HCT116 (cell line): ENCODE measurements around the gene AGPS. TPM values are rescaled to one million over a fixed set of nuclear protein-coding genes. Genes with fewer than 3 reads are reported as not detected.

Experiments used
- ATAC-seq: fragments of 200-7000 bp; cut with Tn5 transposase; 2 replicates; pipeline ENCODE4 v1.9.1; 2020; ENCODE audit warnings: mild to moderate bottlenecking, moderate library complexity
- BruUV-seq: library from RNA; stranded (reverse); fragments of 400-500 nt; replicated peaks from 2 replicates; lab custom pipeline; 2021; lab: Mats Ljungman, UMichigan
- CTCF ChIA-PET: fragments of 300-600 bp; sonication (Branson Sonifier 250); formaldehyde crosslinking; loops from one replicate; lab custom pipeline; 2021; ENCODE audit warnings: antibody characterized with exemption; lab: Charles Lee
- POLR2A ChIA-PET: fragments of 300-600, 350-600 bp; sonication (Branson Sonifier 250); formaldehyde crosslinking; loops from one replicate; lab custom pipeline; 2021; ENCODE audit warnings: antibody characterized with exemption; lab: Charles Lee
- RAD21 ChIA-PET, 2 experiments: fragments of 300-600 bp; sonication (Branson Sonifier 250); formaldehyde crosslinking; loops; one replicate each; lab custom pipeline; 2023; ENCODE audit warnings: low total read pairs in 2 of 2; ENCODE audit not compliant: uncharacterized antibody in 2 of 2, unreplicated experiment in 2 of 2, low non-redundant PET in 1 of 2; lab: Charles Lee
- DNase-seq: peaks from one replicate; pipeline ENCODE4 v3.0.0-alpha.2; 2010; ENCODE audit warnings: low read depth, low spot score
- H2AFZ ChIP-seq: fragments of 200-600 bp; shearing (Covaris generic), sonication (generic); 2 replicates; pipeline ENCODE4 v1.6.1; 2017; ENCODE audit warnings: low read depth, mixed run types, mixed read lengths, antibody characterized with exemption, low read length; ENCODE audit not compliant: poor library complexity, severe bottlenecking
- H3K27ac ChIP-seq: 2 replicates; pipeline ENCODE4 v1.5.1; 2012; ENCODE audit warnings: low read depth, low read length
- H3K27me3 ChIP-seq: fragments of 200-600 bp; sonication (generic); 2 replicates; pipeline ENCODE4 v1.6.1; 2016; ENCODE audit warnings: mixed run types, low read length, mixed read lengths; ENCODE audit not compliant: insufficient read depth
- H3K36me3 ChIP-seq, 2 experiments: fragments of 200-500 bp in 1 of 2; fragments of 200-600 bp in 1 of 2; sonication (Bioruptor generic) in 1 of 2; sonication (generic) in 1 of 2; 2 replicates each; pipeline versions ENCODE4 v1.5.1 to v1.6.1; 2014 to 2016; ENCODE audit warnings: low read length in 2 of 2, inconsistent platforms in 1 of 2, mixed read lengths in 1 of 2, mixed run types in 1 of 2; ENCODE audit not compliant: insufficient read depth in 2 of 2, control insufficient read depth in 1 of 2
- H3K4me1 ChIP-seq, 2 experiments: fragments of 200-600 bp in 1 of 2; sonication (generic) in 1 of 2; 2 replicates each; pipeline versions ENCODE4 v1.5.1 to v1.6.1; 2012 to 2017; ENCODE audit warnings: low read length in 2 of 2, inconsistent platforms in 1 of 2, mild to moderate bottlenecking in 1 of 2, mixed read lengths in 1 of 2, mixed run types in 1 of 2, moderate library complexity in 1 of 2; ENCODE audit not compliant: insufficient read depth in 2 of 2, control insufficient read depth in 1 of 2
- H3K4me2 ChIP-seq: fragments of 200-600 bp; sonication (generic); 2 replicates; pipeline ENCODE4 v1.6.1; 2017; ENCODE audit warnings: mixed run types, low read length, mixed read lengths
- H3K4me3 ChIP-seq, 2 experiments: fragments of 200-600 bp in 1 of 2; sonication (generic) in 1 of 2; replicated peaks in 1 of 2; 2 replicates each; pipeline ENCODE4 v1.5.1; 2011 to 2016; ENCODE audit warnings: low read length in 2 of 2, control low read depth in 1 of 2, low read depth in 1 of 2, mild to moderate bottlenecking in 1 of 2, mixed read lengths in 1 of 2, mixed run types in 1 of 2
- H3K79me2 ChIP-seq: fragments of 200-600 bp; sonication (generic); 2 replicates; pipeline ENCODE4 v1.6.1; 2017; ENCODE audit warnings: mild to moderate bottlenecking, mixed run types, low read length, moderate library complexity, mixed read lengths; ENCODE audit not compliant: insufficient read depth
- H3K9ac ChIP-seq: fragments of 200-600 bp; sonication (generic); 2 replicates; pipeline ENCODE4 v1.6.1; 2016; ENCODE audit warnings: low read length, mixed read lengths
- H3K9me2 ChIP-seq: fragments of 200-600 bp; sonication (generic), shearing (Covaris generic); 2 replicates; pipeline ENCODE4 v1.6.1; 2017; ENCODE audit warnings: mixed run types, mild to moderate bottlenecking, moderate library complexity; ENCODE audit not compliant: insufficient read depth
- H3K9me3 ChIP-seq, 2 experiments: fragments of 200-500 bp in 1 of 2; fragments of 200-600 bp in 1 of 2; sonication (Bioruptor generic) in 1 of 2; sonication (generic) in 1 of 2; 2 replicates each; pipeline ENCODE4 v1.6.1; 2014 to 2017; ENCODE audit warnings: low read length in 2 of 2, mixed read lengths in 2 of 2, inconsistent platforms in 1 of 2, low read depth in 1 of 2, mild to moderate bottlenecking in 1 of 2, mixed run types in 1 of 2, moderate library complexity in 1 of 2; ENCODE audit not compliant: control insufficient read depth in 1 of 2, insufficient read depth in 1 of 2
- H4K20me1 ChIP-seq: fragments of 200-600 bp; sonication (generic), shearing (Covaris generic); 2 replicates; pipeline ENCODE4 v1.6.1; 2017; ENCODE audit warnings: mixed run types, mild to moderate bottlenecking, moderate library complexity; ENCODE audit not compliant: insufficient read depth
- ATF3 ChIP-seq: IDR thresholded peaks from 2 replicates; pipeline ENCODE4 v1.6.1; 2012
- CBX3 ChIP-seq: IDR thresholded peaks from 2 replicates; pipeline ENCODE4 v1.6.1; 2012; ENCODE audit warnings: low read depth
- CEBPB ChIP-seq: IDR thresholded peaks from 2 replicates; pipeline ENCODE4 v1.6.1; 2012; ENCODE audit warnings: low read depth
- EGR1 ChIP-seq: IDR thresholded peaks from 2 replicates; pipeline ENCODE4 v1.6.1; 2012; ENCODE audit warnings: low read depth
- EZH2 ChIP-seq: fragments of 200-600 bp; sonication (generic); IDR thresholded peaks from 2 replicates; pipeline ENCODE4 v1.6.1; 2017; ENCODE audit warnings: antibody characterized with exemption, mixed run types
- EZH2phosphoT487 ChIP-seq: fragments of 200-600 bp; IDR thresholded peaks from 2 replicates; pipeline ENCODE4 v1.6.1; 2018; ENCODE audit warnings: antibody characterized with exemption, borderline replicate concordance
- MAX ChIP-seq: IDR thresholded peaks from 2 replicates; pipeline ENCODE4 v1.6.1; 2012
- POLR2AphosphoS5 ChIP-seq: IDR thresholded peaks from 2 replicates; pipeline ENCODE4 v1.6.1; 2011; ENCODE audit warnings: mild to moderate bottlenecking, low read depth, low read length, moderate library complexity
- RAD21 ChIP-seq: IDR thresholded peaks from 2 replicates; pipeline ENCODE4 v1.6.1; 2012; ENCODE audit warnings: low read depth, mild to moderate bottlenecking
- REST ChIP-seq: IDR thresholded peaks from 2 replicates; pipeline ENCODE4 v1.6.1; 2012; ENCODE audit warnings: low read depth
- SIN3A ChIP-seq: IDR thresholded peaks from 2 replicates; pipeline ENCODE4 v1.6.1; 2012; ENCODE audit warnings: low read depth
- SP1 ChIP-seq: IDR thresholded peaks from 2 replicates; pipeline ENCODE4 v1.6.1; 2012; ENCODE audit warnings: low read depth
- TCF7L2 ChIP-seq: IDR thresholded peaks from 2 replicates; pipeline ENCODE4 v1.7.0; 2011; ENCODE audit warnings: borderline replicate concordance, inconsistent platforms; ENCODE audit not compliant: insufficient read depth, insufficient read length; ENCODE audit errors: extremely low read depth
- YY1 ChIP-seq: IDR thresholded peaks from 2 replicates; pipeline ENCODE4 v1.6.1; 2011; ENCODE audit warnings: low read length, low read depth, moderate library complexity, mild to moderate bottlenecking; ENCODE audit not compliant: insufficient replicate concordance; ENCODE audit errors: extremely low read depth
- ZFX ChIP-seq: fragments of 450-650 bp; IDR thresholded peaks from 2 replicates; pipeline ENCODE4 v1.6.1; 2017
- ZNF274 ChIP-seq: fragments of 200-500 bp; sonication (Bioruptor generic); IDR thresholded peaks from 2 replicates; pipeline ENCODE4 v1.6.1; 2014; ENCODE audit warnings: mild to moderate bottlenecking, low read depth, low read length, inconsistent platforms
- intact Hi-C: fragments of 100-400 bp; cut with micrococcal nuclease; formaldehyde crosslinking; loops from 2 replicates; pipeline ENCODE4 v1.10.0; 2022
- total RNA-seq: library from RNA; stranded (reverse); gene quantifications from one replicate; pipeline ENCODE4 v1.2.1, GENCODE V29; 2021; ENCODE audit not compliant: unreplicated experiment

The AGPS gene
- total RNA-seq, 1 experiment from 2014 or later, result 66.6 TPM

GRCh38 chr2:177359836-177360595 lies 32.6 kb upstream of the AGPS start:
- Histone ChIP-seq H4K20me1 (no peaks in the 10 kb centered on the region), H3K9me2 (no peaks in the 10 kb centered on the region), H3K27me3 (no peaks in the 10 kb centered on the region), H2AFZ (no peak overlapping the region), H3K36me3 (no peaks in the 10 kb centered on the region)
- no peak for ATAC-seq
- POLR2A ChIA-PET, result no interaction called here
- TF ChIP-seq CEBPB (no peak), ZFX (no peak), YY1 (no peak), ATF3 (no peak), MAX (no peak), RAD21 (no peak), SP1 (no peak), ZNF274 (no peak), EZH2phosphoT487 (no peak)
- TF ChIP-seq, all 23 proteins: peak for 0
- intact Hi-C loops, result no loop called here
- ChIA-PET CTCF (no interaction called here), RAD21 (no interaction called here)
- Histone ChIP-seq H3K4me3 (no peak overlapping the region), H3K4me1 (no peaks in the 10 kb centered on the region), H3K9ac (no peak overlapping the region), H3K27ac (no peak overlapping the region), H3K79me2 (no peaks in the 10 kb centered on the region), H3K9me3 (no peaks in the 10 kb centered on the region), H3K4me2 (no peak overlapping the region)
- no TSS peak for BruUV-seq
- DNase-seq, result no peak

- Histone ChIP-seq H3K4me2 (no peak overlapping the region), H3K4me1 (no peaks in the 10 kb centered on the region), H3K9ac (no peak overlapping the region), H3K27me3 (no peaks in the 10 kb centered on the region), H3K9me3 (no peaks in the 10 kb centered on the region), H3K9me2 (no peaks in the 10 kb centered on the region), H3K36me3 (no peaks in the 10 kb centered on the region), H4K20me1 (no peaks in the 10 kb centered on the region), H3K27ac (no peak overlapping the region), H2AFZ (no peak overlapping the region), H3K79me2 (no peaks in the 10 kb centered on the region), H3K4me3 (no peak overlapping the region)
- DNase-seq (no peak), ATAC-seq (no peak)
- no TSS peak for BruUV-seq
- ChIA-PET POLR2A (no interaction called here), RAD21 (no interaction called here), CTCF (no interaction called here)
- TF ChIP-seq SIN3A (no peak), CEBPB (no peak), CBX3 (no peak), EZH2 (no peak), EGR1 (no peak), ZFX (no peak), POLR2AphosphoS5 (no peak), TCF7L2 (no peak), REST (no peak)
- intact Hi-C loops, result no loop called here
These were observed 30.1 kb upstream of the AGPS start for GRCh38 chr2:177362499-177362898.
